HepG2 (cell line): ENCODE results near the gene CFAP43. TPM values are rescaled to one million over a fixed set of nuclear protein-coding genes. Genes with fewer than 3 reads are reported as not detected.
A peak's percentile ranks its signal among the peaks of the same experiment; 100 is the strongest.

Experiments
- ASH2L ChIP-seq: fragments of 300-600, 200-600 bp; sonication (generic); IDR thresholded peaks from 2 replicates; pipeline ENCODE4 v1.7.0; 2017; ENCODE audit warnings: low read depth, mild to moderate bottlenecking, moderate library complexity, mixed read lengths, low read length; ENCODE audit not compliant: insufficient read length
- GABPA ChIP-seq, 2 experiments: IDR thresholded peaks; 2 replicates each; pipeline ENCODE4 v1.6.1; 2011 to 2016; ENCODE audit warnings: low read depth in 2 of 2, low read length in 1 of 2, missing biosample characterization in 1 of 2, missing genetic modification characterization in 1 of 2
- HCFC1 ChIP-seq: fragments of 150-350 bp; IDR thresholded peaks from 2 replicates; pipeline ENCODE4 v1.6.1; 2014; ENCODE audit warnings: low read depth, low read length
- HDAC1 ChIP-seq: sonication (generic); formaldehyde crosslinking; IDR thresholded peaks from 2 replicates; pipeline ENCODE4 v1.5.1; 2020; ENCODE audit warnings: mild to moderate bottlenecking, missing genetic modification reagents
- HIVEP1 ChIP-seq: sonication (generic); formaldehyde crosslinking; IDR thresholded peaks from 2 replicates; pipeline ENCODE4 v1.4.0; 2020; ENCODE audit warnings: mild to moderate bottlenecking, missing genetic modification reagents
- ISL2 ChIP-seq: sonication (generic); formaldehyde crosslinking; IDR thresholded peaks from 2 replicates; pipeline ENCODE4 v1.5.0; 2020; ENCODE audit warnings: missing genetic modification reagents
- KAT2B ChIP-seq: fragments of 150-350 bp; IDR thresholded peaks from 2 replicates; pipeline ENCODE4 v1.6.1; 2014; ENCODE audit warnings: low read depth, low read length, borderline replicate concordance
- MYNN ChIP-seq: sonication (generic); formaldehyde crosslinking; IDR thresholded peaks from 2 replicates; pipeline ENCODE4 v1.4.0; 2020; ENCODE audit warnings: mild to moderate bottlenecking, low read depth, missing genetic modification reagents
- NFYB ChIP-seq: sonication (generic); formaldehyde crosslinking; IDR thresholded peaks from 2 replicates; pipeline ENCODE4 v1.4.0; 2020; ENCODE audit warnings: missing genetic modification reagents
- RFX3 ChIP-seq: IDR thresholded peaks from 2 replicates; pipeline ENCODE4 v1.6.1; 2016; ENCODE audit warnings: missing biosample characterization, missing genetic modification reagents
- RXRA ChIP-seq: sonication (generic); formaldehyde crosslinking; IDR thresholded peaks from 2 replicates; pipeline ENCODE4 v1.5.1; 2020; ENCODE audit warnings: missing genetic modification reagents
- STAT5B ChIP-seq: sonication (generic); formaldehyde crosslinking; IDR thresholded peaks from 2 replicates; pipeline ENCODE4 v1.4.0; 2020; ENCODE audit warnings: missing genetic modification reagents
- TBX3 ChIP-seq: fragments of 450-650 bp; IDR thresholded peaks from 2 replicates; pipeline ENCODE4 v1.6.1; 2017; ENCODE audit warnings: antibody characterized with exemption, mild to moderate bottlenecking, inconsistent platforms, borderline replicate concordance
- ZNF260 ChIP-seq: sonication (generic); formaldehyde crosslinking; IDR thresholded peaks from 2 replicates; pipeline ENCODE4 v1.4.0; 2020; ENCODE audit warnings: missing genetic modification reagents, low read depth, mild to moderate bottlenecking, borderline replicate concordance
- ZNF34 ChIP-seq: sonication (generic); formaldehyde crosslinking; IDR thresholded peaks from 2 replicates; pipeline ENCODE4 v1.4.0; 2020; ENCODE audit warnings: mild to moderate bottlenecking, missing genetic modification reagents, borderline replicate concordance
- ZNF441 ChIP-seq: sonication (generic); formaldehyde crosslinking; IDR thresholded peaks from 2 replicates; pipeline ENCODE4 v1.7.0; 2021; ENCODE audit warnings: missing genetic modification reagents, borderline replicate concordance
- ZNF547 ChIP-seq: sonication (generic); formaldehyde crosslinking; IDR thresholded peaks from 2 replicates; pipeline ENCODE4 v1.5.1; 2020; ENCODE audit warnings: mild to moderate bottlenecking, missing genetic modification reagents
- ZNF629 ChIP-seq: sonication (generic); formaldehyde crosslinking; conservative IDR thresholded peaks from 2 replicates; pipeline ENCODE4 v1.5.0; 2020; ENCODE audit warnings: missing genetic modification reagents
- ZNF720 ChIP-seq: sonication (generic); formaldehyde crosslinking; IDR thresholded peaks from 2 replicates; pipeline ENCODE4 v1.4.0; 2020; ENCODE audit warnings: missing genetic modification reagents
- polyA plus RNA-seq, 8 experiments: library from polyadenylated mRNA; depleted of rRNA in 3 of 8; stranded (reverse) in 7 of 8; unstranded in 1 of 8; fragments of >200 nt; fragmentation: Illumina TruSeq in 4 of 8; extraction: Trizol in 4 of 8; gene quantifications; 2 replicates each; pipeline versions ENCODE4 v1.2.1 to v1.2.3, GENCODE V29; 2011 to 2016; ENCODE audit warnings: low read depth in 4 of 8, missing spikeins in 1 of 8, mixed read lengths in 1 of 8; ENCODE audit not compliant: insufficient read depth in 1 of 8
- total RNA-seq, 5 experiments: library from RNA; depleted of rRNA; stranded (reverse); fragments of >200 nt; fragmentation: Illumina TruSeq; extraction: Trizol; gene quantifications; 2 replicates each; pipeline ENCODE4 v1.2.3, GENCODE V29; 2016; ENCODE audit warnings: low read depth in 1 of 5
- TF ChIP-seq, protein P1 (sequence below): sonication (generic); formaldehyde crosslinking; IDR thresholded peaks from 2 replicates; pipeline ENCODE4 v1.5.1; 2020; ENCODE audit warnings: mild to moderate bottlenecking, missing genetic modification reagents, borderline replicate concordance
- TF ChIP-seq, protein P2 (sequence below): sonication (generic); formaldehyde crosslinking; conservative IDR thresholded peaks from 2 replicates; pipeline ENCODE4 v1.5.0; 2020; ENCODE audit warnings: missing genetic modification reagents
- TF ChIP-seq, protein P3 (sequence below): sonication (generic); formaldehyde crosslinking; IDR thresholded peaks from 2 replicates; pipeline ENCODE4 v1.8.1; 2022; ENCODE audit warnings: low read depth, mild to moderate bottlenecking, missing genetic modification reagents

CFAP43 gene
- total and polyA plus RNA-seq, 2 of the 13 experiments (the other 11 are each of a cell fraction or from before 2014, with no cell fraction given) = 0.24 to 0.38 TPM

GRCh38 chr10:104253106-104253505 lies 20.9 kb upstream of the CFAP43 start (continued):
- TF ChIP-seq, protein P1, sequence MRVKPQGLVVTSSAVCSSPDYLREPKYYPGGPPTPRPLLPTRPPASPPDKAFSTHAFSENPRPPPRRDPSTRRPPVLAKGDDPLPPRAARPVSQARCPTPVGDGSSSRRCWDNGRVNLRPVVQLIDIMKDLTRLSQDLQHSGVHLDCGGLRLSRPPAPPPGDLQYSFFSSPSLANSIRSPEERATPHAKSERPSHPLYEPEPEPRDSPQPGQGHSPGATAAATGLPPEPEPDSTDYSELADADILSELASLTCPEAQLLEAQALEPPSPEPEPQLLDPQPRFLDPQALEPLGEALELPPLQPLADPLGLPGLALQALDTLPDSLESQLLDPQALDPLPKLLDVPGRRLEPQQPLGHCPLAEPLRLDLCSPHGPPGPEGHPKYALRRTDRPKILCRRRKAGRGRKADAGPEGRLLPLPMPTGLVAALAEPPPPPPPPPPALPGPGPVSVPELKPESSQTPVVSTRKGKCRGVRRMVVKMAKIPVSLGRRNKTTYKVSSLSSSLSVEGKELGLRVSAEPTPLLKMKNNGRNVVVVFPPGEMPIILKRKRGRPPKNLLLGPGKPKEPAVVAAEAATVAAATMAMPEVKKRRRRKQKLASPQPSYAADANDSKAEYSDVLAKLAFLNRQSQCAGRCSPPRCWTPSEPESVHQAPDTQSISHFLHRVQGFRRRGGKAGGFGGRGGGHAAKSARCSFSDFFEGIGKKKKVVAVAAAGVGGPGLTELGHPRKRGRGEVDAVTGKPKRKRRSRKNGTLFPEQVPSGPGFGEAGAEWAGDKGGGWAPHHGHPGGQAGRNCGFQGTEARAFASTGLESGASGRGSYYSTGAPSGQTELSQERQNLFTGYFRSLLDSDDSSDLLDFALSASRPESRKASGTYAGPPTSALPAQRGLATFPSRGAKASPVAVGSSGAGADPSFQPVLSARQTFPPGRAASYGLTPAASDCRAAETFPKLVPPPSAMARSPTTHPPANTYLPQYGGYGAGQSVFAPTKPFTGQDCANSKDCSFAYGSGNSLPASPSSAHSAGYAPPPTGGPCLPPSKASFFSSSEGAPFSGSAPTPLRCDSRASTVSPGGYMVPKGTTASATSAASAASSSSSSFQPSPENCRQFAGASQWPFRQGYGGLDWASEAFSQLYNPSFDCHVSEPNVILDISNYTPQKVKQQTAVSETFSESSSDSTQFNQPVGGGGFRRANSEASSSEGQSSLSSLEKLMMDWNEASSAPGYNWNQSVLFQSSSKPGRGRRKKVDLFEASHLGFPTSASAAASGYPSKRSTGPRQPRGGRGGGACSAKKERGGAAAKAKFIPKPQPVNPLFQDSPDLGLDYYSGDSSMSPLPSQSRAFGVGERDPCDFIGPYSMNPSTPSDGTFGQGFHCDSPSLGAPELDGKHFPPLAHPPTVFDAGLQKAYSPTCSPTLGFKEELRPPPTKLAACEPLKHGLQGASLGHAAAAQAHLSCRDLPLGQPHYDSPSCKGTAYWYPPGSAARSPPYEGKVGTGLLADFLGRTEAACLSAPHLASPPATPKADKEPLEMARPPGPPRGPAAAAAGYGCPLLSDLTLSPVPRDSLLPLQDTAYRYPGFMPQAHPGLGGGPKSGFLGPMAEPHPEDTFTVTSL (CRISPR knock-in tag) = peak; percentile 88; the same call in 1 of the 2 replicates
- no peak for TF ChIP-seq ZNF720
- no peak for TF ChIP-seq ZNF629 (CRISPR knock-in tag)
- TF ChIP-seq HDAC1 (CRISPR knock-in tag) = peak; percentile 70
- TF ChIP-seq STAT5B (CRISPR knock-in tag) = peak; percentile 35; the same call in 1 of the 2 replicates
- no peak for TF ChIP-seq ZNF547
- TF ChIP-seq RFX3 (CRISPR knock-in tag) = no peak
- no peak for TF ChIP-seq HIVEP1 (CRISPR knock-in tag)
- TF ChIP-seq ZNF34 = no peak
- TF ChIP-seq ZNF260 (CRISPR knock-in tag) = no peak
- no peak for TF ChIP-seq GABPA (IDR thresholded peaks at IDR 0.05; ENCODE audit: low read depth, low read length)
- peak; percentile 39; the same call in 1 of the 2 replicates for TF ChIP-seq GABPA (CRISPR knock-in tag; IDR thresholded peaks at IDR 0.05; ENCODE audit: low read depth)
- TF ChIP-seq ASH2L = no peak
- TF ChIP-seq, protein P2, sequence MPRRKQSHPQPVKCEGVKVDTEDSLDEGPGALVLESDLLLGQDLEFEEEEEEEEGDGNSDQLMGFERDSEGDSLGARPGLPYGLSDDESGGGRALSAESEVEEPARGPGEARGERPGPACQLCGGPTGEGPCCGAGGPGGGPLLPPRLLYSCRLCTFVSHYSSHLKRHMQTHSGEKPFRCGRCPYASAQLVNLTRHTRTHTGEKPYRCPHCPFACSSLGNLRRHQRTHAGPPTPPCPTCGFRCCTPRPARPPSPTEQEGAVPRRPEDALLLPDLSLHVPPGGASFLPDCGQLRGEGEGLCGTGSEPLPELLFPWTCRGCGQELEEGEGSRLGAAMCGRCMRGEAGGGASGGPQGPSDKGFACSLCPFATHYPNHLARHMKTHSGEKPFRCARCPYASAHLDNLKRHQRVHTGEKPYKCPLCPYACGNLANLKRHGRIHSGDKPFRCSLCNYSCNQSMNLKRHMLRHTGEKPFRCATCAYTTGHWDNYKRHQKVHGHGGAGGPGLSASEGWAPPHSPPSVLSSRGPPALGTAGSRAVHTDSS (CRISPR knock-in tag) = no peak
- no peak for TF ChIP-seq HCFC1
- peak; percentile 82; the same call in 1 of the 2 replicates for TF ChIP-seq RXRA (CRISPR knock-in tag)
- 0 out of 2 replicates have a peak, but pooled peaks have one; percentile 44 for TF ChIP-seq TBX3
- TF ChIP-seq NFYB (CRISPR knock-in tag) = no peak
- TF ChIP-seq KAT2B = no peak
- TF ChIP-seq MYNN (CRISPR knock-in tag) = 0 out of 2 replicates have a peak, but pooled peaks have one; percentile 66
- TF ChIP-seq ZNF441 (CRISPR knock-in tag) = no peak
- TF ChIP-seq, protein P3, sequence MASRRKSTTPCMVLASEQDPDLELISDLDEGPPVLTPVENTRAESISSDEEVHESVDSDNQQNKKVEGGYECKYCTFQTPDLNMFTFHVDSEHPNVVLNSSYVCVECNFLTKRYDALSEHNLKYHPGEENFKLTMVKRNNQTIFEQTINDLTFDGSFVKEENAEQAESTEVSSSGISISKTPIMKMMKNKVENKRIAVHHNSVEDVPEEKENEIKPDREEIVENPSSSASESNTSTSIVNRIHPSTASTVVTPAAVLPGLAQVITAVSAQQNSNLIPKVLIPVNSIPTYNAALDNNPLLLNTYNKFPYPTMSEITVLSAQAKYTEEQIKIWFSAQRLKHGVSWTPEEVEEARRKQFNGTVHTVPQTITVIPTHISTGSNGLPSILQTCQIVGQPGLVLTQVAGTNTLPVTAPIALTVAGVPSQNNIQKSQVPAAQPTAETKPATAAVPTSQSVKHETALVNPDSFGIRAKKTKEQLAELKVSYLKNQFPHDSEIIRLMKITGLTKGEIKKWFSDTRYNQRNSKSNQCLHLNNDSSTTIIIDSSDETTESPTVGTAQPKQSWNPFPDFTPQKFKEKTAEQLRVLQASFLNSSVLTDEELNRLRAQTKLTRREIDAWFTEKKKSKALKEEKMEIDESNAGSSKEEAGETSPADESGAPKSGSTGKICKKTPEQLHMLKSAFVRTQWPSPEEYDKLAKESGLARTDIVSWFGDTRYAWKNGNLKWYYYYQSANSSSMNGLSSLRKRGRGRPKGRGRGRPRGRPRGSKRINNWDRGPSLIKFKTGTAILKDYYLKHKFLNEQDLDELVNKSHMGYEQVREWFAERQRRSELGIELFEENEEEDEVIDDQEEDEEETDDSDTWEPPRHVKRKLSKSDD (CRISPR knock-in tag) = 0 out of 2 replicates have a peak, but pooled peaks have one; percentile 27
- TF ChIP-seq ISL2 (CRISPR knock-in tag) = peak; percentile 96
